D721Med (cell line): Measurements from ENCODE around the gene TRIM77.
"Not testable (repeated sequence)": the region's sequence is repeated elsewhere in the genome, so short reads cannot be mapped to it uniquely, and the experiment has no call there.

Experiments used
- DNase-seq: peaks from one replicate; pipeline ENCODE4 v3.0.0; 2011; ENCODE audit warnings: low spot score; ENCODE audit not compliant: insufficient read length
- FAIRE-seq: peaks from 2 replicates; lab custom pipeline; 2011; peaks lifted over from hg19 to GRCh38; lab: Jason Lieb, UNC
- CTCF ChIP-seq: IDR thresholded peaks from 2 replicates; pipeline ENCODE4 v1.5.1; 2012; ENCODE audit warnings: mild to moderate bottlenecking, control low read depth; ENCODE audit not compliant: insufficient read depth; ENCODE audit errors: missing control alignments

The TRIM77 gene

GRCh38 chr11:89709999-89710398, at the start of gene TRIM77:
Gene TRIM77 (plus strand): TSS chr11:89710299. CDS start chr11:89710299, 0 bp downstream.
- DNase-seq, FAIRE-seq: not testable (repeated sequence)

- no peak for TF ChIP-seq CTCF
- DNase-seq: no peak
- FAIRE-seq: no peak
These were observed 43.1 kb upstream of the TRIM77 start for GRCh38 chr11:89667001-89667400.

DNA sequence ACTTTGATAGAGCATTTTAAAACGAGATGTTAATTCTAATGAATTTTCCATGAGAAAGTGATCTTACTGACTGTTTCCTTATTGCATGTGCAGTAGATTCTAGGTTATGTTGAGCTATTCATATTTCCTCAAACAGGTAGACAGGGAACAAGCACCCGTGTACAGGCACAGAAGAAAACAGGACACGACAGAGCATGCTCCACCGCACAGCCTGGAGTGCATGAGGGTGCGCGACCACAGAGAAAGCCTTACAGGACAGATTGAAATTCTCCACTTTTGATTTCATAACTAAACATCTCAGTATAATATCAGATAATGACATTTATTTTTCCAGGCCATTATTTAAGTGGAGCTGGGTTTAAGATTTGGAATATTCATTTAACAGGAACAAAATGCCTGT, 41.9 kb upstream of the TRIM77 start:
- DNase-seq: not testable (repeated sequence)
- peak; percentile 29 for FAIRE-seq

GRCh38 chr11:89669586-89669985, 40.5 kb upstream of the TRIM77 start:
- DNase-seq, FAIRE-seq: not testable (repeated sequence)

GRCh38 chr11:89669993-89670669, 40.0 kb upstream of the TRIM77 start:
- FAIRE-seq: peak; percentile 32
- not testable (repeated sequence) for DNase-seq

- not testable (repeated sequence) for FAIRE-seq, DNase-seq
These were observed 37.6 kb upstream of the TRIM77 start for GRCh38 chr11:89672547-89672946.

DNA sequence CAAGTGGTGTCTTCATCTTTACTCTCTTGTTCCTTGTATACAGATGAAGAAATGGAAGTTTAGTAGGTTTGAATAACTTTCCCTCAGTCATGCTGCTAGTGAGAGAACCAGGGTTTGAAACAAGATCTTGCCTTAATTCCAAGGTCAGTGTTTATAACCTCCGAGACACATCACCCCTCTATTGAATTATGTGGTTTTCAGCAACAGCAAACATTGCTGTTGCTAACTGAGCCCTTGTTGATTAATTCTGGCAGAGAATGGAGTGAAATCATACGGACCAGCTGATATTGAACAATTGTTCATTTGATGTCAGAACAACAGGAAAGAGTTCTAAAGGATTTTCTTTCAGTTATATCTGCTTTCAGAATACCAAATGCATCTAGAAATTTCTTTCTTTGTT, 36.7 kb upstream of the TRIM77 start:
- DNase-seq: not testable (repeated sequence)
- FAIRE-seq: peak; percentile 95

DNA sequence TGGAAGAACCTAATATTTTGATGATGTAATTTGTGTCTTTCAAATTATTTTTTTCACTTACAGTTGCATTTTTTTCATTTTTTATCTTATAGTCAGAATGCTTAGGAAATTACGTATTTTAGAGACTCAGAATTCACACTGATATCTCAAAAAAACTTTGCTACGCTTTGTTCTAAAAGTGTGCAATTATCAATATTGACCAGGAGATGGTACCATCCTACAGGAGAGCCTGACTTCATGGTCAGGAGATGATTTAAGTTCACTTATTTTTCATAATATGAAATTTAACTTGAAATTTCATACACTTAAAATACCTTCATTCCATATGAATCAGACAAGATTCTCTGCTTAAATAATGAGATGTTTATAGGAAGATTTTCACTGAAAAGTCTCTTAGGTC, 34.7 kb upstream of the TRIM77 start:
- DNase-seq: not testable (repeated sequence)
- FAIRE-seq: peak; percentile 90

- DNase-seq, FAIRE-seq: not testable (repeated sequence)
These were observed 34.2 kb upstream of the TRIM77 start for GRCh38 chr11:89675948-89676347.

GRCh38 chr11:89707080-89707479, 3.0 kb upstream of the TRIM77 start:
- DNase-seq: not testable (repeated sequence)

GRCh38 chr11:89724866-89725498, 14.9 kb downstream of the TRIM77 start:
- DNase-seq, FAIRE-seq: not testable (repeated sequence)

More at GRCh38 chr11:89707080-89707479, 3.0 kb upstream of the TRIM77 start:
- FAIRE-seq: not testable (repeated sequence)

DNA sequence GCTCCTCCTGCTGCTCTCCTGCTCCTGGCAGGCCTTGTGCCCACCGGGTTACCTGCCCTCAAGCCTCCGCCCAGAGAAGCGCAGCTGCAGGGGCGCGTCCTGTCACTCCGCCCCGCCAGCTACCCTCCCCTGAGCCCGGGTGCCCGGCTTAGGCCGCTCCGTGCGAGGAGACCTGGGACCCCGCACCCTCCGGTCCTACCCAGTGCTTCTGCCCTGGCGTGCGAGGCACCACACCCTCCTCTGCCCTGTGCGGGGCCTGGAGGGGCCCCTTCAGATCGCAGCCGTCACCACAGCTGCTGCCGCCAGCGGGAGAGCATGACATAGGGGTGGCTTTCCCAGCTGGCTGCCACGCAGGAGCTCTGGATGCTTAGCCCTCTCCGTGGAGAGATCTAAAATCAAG, 20.1 kb downstream of the TRIM77 start:
- not testable (repeated sequence) for DNase-seq, FAIRE-seq

DNA sequence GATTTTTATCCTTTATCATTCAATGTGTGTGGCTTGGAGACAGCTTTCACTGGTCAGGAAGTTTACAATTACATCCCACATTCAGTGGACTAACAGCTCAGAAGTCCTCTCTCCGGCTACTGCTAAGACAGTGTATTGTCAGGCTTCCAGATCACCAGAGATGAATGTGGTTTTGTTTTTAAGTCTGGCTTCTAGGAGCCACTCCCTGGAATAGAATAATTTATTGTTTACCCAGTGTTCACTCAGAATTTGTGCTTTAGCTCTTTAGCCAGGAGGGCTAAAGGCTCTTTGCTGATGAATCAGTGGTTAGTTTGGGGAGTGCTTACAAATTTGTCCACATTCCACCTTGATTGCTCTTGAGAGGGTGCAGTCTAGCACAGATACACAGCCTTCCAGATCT, 26.5 kb downstream of the TRIM77 start:
- DNase-seq: no peak
- no peak for TF ChIP-seq CTCF
- FAIRE-seq: no peak
